Fibroblast of lung (primary cell): ENCODE data around the gene HOXC5. TPM values are rescaled to one million over a fixed set of nuclear protein-coding genes. Genes with fewer than 3 reads are reported as not detected.

Source experiments
- DNase-seq, 2 donors: peaks; one replicate each; pipeline versions ENCODE4 v3.0.0 to v3.0.0-alpha.2; 2010; ENCODE audit warnings: low read depth in 2 of 2
- H2AFZ ChIP-seq: 2 replicates; pipeline ENCODE4 v1.5.1; 2012; ENCODE audit warnings: low read length, control low read depth, inconsistent platforms
- H3K27ac ChIP-seq: 2 replicates; pipeline ENCODE4 v1.5.1; 2011; ENCODE audit warnings: low read length, control low read depth; ENCODE audit not compliant: insufficient read depth
- H3K27me3 ChIP-seq: 2 replicates; pipeline ENCODE4 v1.5.1; 2011; ENCODE audit warnings: mild to moderate bottlenecking, low read length; ENCODE audit not compliant: control insufficient read depth, insufficient read depth
- H3K36me3 ChIP-seq: 2 replicates; pipeline ENCODE4 v1.5.1; 2011; ENCODE audit warnings: low read length; ENCODE audit not compliant: control insufficient read depth, insufficient read depth
- H3K4me1 ChIP-seq: 2 replicates; pipeline ENCODE4 v1.5.1; 2011; ENCODE audit warnings: low read length; ENCODE audit not compliant: control insufficient read depth, insufficient read depth; ENCODE audit errors: extremely low read depth
- H3K4me2 ChIP-seq: 2 replicates; pipeline ENCODE4 v1.5.1; 2011; ENCODE audit warnings: low read length, control low read depth; ENCODE audit not compliant: insufficient read depth; ENCODE audit errors: extremely low read depth
- H3K4me3 ChIP-seq, 4 experiments: fragments of 200-600 bp in 1 of 4; sonication (generic) in 1 of 4; replicated peaks in 1 of 4; 2 replicates each; pipeline ENCODE4 v1.5.1; 2011 to 2016; ENCODE audit warnings: low read length in 4 of 4, low read depth in 3 of 4, mild to moderate bottlenecking in 3 of 4, control low read depth in 2 of 4, inconsistent platforms in 1 of 4, mixed read lengths in 1 of 4; ENCODE audit not compliant: insufficient read depth in 1 of 4; ENCODE audit errors: control extremely low read depth in 1 of 4
- H3K79me2 ChIP-seq: 2 replicates; pipeline ENCODE4 v1.5.1; 2012; ENCODE audit warnings: mild to moderate bottlenecking, low read length, inconsistent platforms; ENCODE audit not compliant: control insufficient read depth, insufficient read depth
- H3K9ac ChIP-seq: 2 replicates; pipeline ENCODE4 v1.5.1; 2011; ENCODE audit warnings: mild to moderate bottlenecking, low read length, control low read depth; ENCODE audit not compliant: insufficient read depth
- H3K9me3 ChIP-seq: 2 replicates; pipeline ENCODE4 v1.5.1; 2012; ENCODE audit warnings: low read depth, low read length; ENCODE audit not compliant: control insufficient read depth, insufficient read depth
- H4K20me1 ChIP-seq: 2 replicates; pipeline ENCODE4 v1.5.1; 2011; ENCODE audit warnings: low read length; ENCODE audit not compliant: control insufficient read depth, insufficient read depth; ENCODE audit errors: extremely low read depth
- CTCF ChIP-seq, 2 donors: IDR thresholded peaks in 1 of 2; conservative IDR thresholded peaks in 1 of 2; 1 replicate in 1 of 2; 2 replicates in 1 of 2; pipeline ENCODE4 v1.5.1; 2011 to 2012; ENCODE audit warnings: low read length in 2 of 2, control low read depth in 1 of 2, inconsistent platforms in 1 of 2, low read depth in 1 of 2, mild to moderate bottlenecking in 1 of 2
- EZH2 ChIP-seq: IDR thresholded peaks from 2 replicates; pipeline ENCODE4 v1.5.1; 2012; ENCODE audit warnings: low read length, control low read depth, mild to moderate bottlenecking; ENCODE audit errors: missing control alignments
- polyA plus RNA-seq, 2 donors: library from polyadenylated mRNA; depleted of rRNA in 1 of 2; stranded (reverse) in 1 of 2; unstranded in 1 of 2; fragments of >200 nt; gene quantifications; 2 replicates each; pipeline ENCODE4 v1.2.1, GENCODE V29; 2011 to 2012; ENCODE audit warnings: missing spikeins in 1 of 2
- total RNA-seq: library from RNA; depleted of rRNA; stranded (reverse); fragments of >200 nt; gene quantifications from 2 replicates; pipeline ENCODE4 v1.2.1, GENCODE V29; 2014

HOXC5 gene
- total and polyA plus RNA-seq, 2 donors (not counting 1 experiment from before 2014, with no cell fraction given), result under 0.01 to 0.07 TPM

DNA sequence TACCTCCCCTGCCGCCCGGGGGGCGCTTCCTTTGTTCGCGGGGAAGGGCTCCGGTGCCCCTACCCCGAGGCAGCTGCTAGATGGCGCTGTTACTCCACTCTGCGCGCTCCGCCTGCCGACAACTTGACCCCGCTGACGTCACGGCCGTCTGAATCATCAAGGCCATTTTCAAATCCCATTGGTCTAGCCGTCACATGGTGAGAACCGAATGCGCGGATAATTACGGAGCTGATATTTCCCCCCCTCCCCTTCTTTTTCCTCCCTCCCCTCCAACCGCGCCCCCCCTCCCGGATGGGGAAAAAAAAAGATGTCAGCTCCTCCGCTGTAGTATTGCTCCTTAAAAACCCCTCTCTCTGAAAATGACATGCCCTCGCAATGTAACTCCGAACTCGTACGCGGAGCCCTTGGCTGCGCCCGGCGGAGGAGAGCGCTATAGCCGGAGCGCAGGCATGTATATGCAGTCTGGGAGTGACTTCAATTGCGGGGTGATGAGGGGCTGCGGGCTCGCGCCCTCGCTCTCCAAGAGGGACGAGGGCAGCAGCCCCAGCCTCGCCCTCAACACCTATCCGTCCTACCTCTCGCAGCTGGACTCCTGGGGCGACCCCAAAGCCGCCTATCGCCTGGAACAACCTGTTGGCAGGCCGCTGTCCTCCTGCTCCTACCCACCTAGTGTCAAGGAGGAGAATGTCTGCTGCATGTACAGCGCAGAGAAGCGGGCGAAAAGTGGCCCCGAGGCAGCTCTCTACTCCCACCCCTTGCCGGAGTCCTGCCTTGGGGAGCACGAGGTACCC, 47.8 kb upstream of the HOXC5 start, which contains the start of gene HOXC10:
TSS of gene HOXC10 (plus strand) at position 246 of the 791 bp plus-strand sequence. CDS start at position 360, 114 bp downstream.
- TF ChIP-seq EZH2 (peak; percentile 91), CTCF (conservative IDR thresholded peaks at IDR 0.05 in 1 of 2, IDR thresholded peaks at IDR 0.05 in 1 of 2; ENCODE audit: low read depth in 1 of 2, low read length in 2 of 2) (peak; percentile 25 to 54)
- DNase-seq, result peak; percentile 49 to 77
- no peaks in the 10 kb centered on the region for H4K20me1 ChIP-seq
- H3K4me1 ChIP-seq, result no peaks in the 10 kb centered on the region
- no peak within 1 kb of the TSS for H2AFZ ChIP-seq
- H3K79me2 ChIP-seq, result no peaks in the 10 kb centered on the region
- no peaks in the 10 kb centered on the region for H3K36me3 ChIP-seq
- peak within 1 kb of the TSS in 1 of 4 experiments; percentile 19 for H3K4me3 ChIP-seq
- H3K9ac ChIP-seq, result no peak within 1 kb of the TSS
- H3K4me2 ChIP-seq, result no peak within 1 kb of the TSS
- H3K27me3 ChIP-seq, result peaks cover 88% of the 10 kb centered on the region
- H3K9me3 ChIP-seq, result no peaks in the 10 kb centered on the region
- H3K27ac ChIP-seq, result no peak within 1 kb of the TSS

DNA sequence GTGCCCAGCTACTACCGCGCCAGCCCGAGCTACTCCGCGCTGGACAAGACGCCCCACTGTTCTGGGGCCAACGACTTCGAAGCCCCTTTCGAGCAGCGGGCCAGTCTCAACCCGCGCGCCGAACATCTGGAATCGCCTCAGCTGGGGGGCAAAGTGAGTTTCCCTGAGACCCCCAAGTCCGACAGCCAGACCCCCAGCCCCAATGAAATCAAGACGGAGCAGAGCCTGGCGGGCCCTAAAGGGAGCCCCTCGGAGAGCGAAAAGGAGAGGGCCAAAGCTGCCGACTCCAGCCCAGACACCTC, 47.2 kb upstream of the HOXC5 start:
- H3K9ac ChIP-seq, result no peak overlapping the region
- H3K27ac ChIP-seq, result no peak overlapping the region
- peaks cover 88% of the 10 kb centered on the region for H3K27me3 ChIP-seq
- H3K4me2 ChIP-seq, result no peak overlapping the region
- H3K4me1 ChIP-seq, result no peaks in the 10 kb centered on the region
- no peaks in the 10 kb centered on the region for H4K20me1 ChIP-seq
- no peak overlapping the region for H2AFZ ChIP-seq
- DNase-seq, result no peak
- no peaks in the 10 kb centered on the region for H3K36me3 ChIP-seq
- no peaks in the 10 kb centered on the region for H3K79me2 ChIP-seq
- TF ChIP-seq EZH2 (peak; percentile 40), CTCF (conservative IDR thresholded peaks at IDR 0.05 in 1 of 2, IDR thresholded peaks at IDR 0.05 in 1 of 2; ENCODE audit: low read depth in 1 of 2, low read length in 2 of 2) (no peak)
- no peak overlapping the region for H3K4me3 ChIP-seq
- no peaks in the 10 kb centered on the region for H3K9me3 ChIP-seq

- Histone ChIP-seq H2AFZ (no peak overlapping the region), H3K27me3 (peaks cover 88% of the 10 kb centered on the region), H3K27ac (no peak overlapping the region), H4K20me1 (no peaks in the 10 kb centered on the region), H3K79me2 (no peaks in the 10 kb centered on the region), H3K4me2 (no peak overlapping the region), H3K9me3 (no peaks in the 10 kb centered on the region), H3K4me1 (no peaks in the 10 kb centered on the region), H3K36me3 (no peaks in the 10 kb centered on the region), H3K4me3 (no peak overlapping the region), H3K9ac (no peak overlapping the region)
- TF ChIP-seq CTCF (conservative IDR thresholded peaks at IDR 0.05 in 1 of 2, IDR thresholded peaks at IDR 0.05 in 1 of 2; ENCODE audit: low read depth in 1 of 2, low read length in 2 of 2) (no peak), EZH2 (peak; percentile 85)
- no peak for DNase-seq
These were observed 46.7 kb upstream of the HOXC5 start for GRCh38 chr12:53985994-53986685.
